ENCODE results near the gene LAYN.

Gene LAYN

DNA sequence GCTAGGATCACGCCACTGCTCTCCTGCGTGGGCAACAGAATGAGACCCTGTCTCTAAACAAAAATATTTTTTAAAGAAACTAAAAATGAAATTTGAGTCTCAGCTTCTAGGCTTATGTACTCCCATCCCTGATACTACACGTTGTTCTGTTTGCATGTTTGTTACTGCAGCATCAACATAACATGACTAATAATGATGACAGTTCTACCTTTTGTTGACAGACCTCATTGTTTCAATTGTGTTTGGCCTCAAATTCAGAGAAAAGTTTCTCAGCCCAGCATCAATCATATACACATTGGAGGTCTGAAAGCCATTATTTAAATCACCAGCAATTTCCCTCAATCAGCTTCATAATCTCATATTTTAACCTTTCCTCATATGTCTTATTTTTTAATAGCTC lies 20.8 kb downstream of the LAYN start:
- no peak for TF ChIP-seq ZNF565 (CRISPR knock-in tag; conservative IDR thresholded peaks at IDR 0.05; ENCODE audit: low read depth)
- TF ChIP-seq ZFP3 (CRISPR knock-in tag; IDR thresholded peaks at IDR 0.05), result no peak
- no peak for TF ChIP-seq TOX (CRISPR knock-in tag; IDR thresholded peaks at IDR 0.05; ENCODE audit: borderline replicate concordance)
- TF ChIP-seq, protein P1, sequence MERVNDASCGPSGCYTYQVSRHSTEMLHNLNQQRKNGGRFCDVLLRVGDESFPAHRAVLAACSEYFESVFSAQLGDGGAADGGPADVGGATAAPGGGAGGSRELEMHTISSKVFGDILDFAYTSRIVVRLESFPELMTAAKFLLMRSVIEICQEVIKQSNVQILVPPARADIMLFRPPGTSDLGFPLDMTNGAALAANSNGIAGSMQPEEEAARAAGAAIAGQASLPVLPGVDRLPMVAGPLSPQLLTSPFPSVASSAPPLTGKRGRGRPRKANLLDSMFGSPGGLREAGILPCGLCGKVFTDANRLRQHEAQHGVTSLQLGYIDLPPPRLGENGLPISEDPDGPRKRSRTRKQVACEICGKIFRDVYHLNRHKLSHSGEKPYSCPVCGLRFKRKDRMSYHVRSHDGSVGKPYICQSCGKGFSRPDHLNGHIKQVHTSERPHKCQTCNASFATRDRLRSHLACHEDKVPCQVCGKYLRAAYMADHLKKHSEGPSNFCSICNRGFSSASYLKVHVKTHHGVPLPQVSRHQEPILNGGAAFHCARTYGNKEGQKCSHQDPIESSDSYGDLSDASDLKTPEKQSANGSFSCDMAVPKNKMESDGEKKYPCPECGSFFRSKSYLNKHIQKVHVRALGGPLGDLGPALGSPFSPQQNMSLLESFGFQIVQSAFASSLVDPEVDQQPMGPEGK (CRISPR knock-in tag; IDR thresholded peaks at IDR 0.05; ENCODE audit: borderline replicate concordance), result no peak
- no peak for TF ChIP-seq BACH2 (CRISPR knock-in tag; IDR thresholded peaks at IDR 0.05; ENCODE audit: borderline replicate concordance)
- no peak for TF ChIP-seq GLIS3 (CRISPR knock-in tag; IDR thresholded peaks at IDR 0.05)
- TF ChIP-seq CREB5 (CRISPR knock-in tag; IDR thresholded peaks at IDR 0.05; ENCODE audit: low read depth), result no peak
- no peak for TF ChIP-seq POU6F1 (CRISPR knock-in tag; IDR thresholded peaks at IDR 0.05; ENCODE audit: borderline replicate concordance, low read depth)
- TF ChIP-seq SNAI2 (CRISPR knock-in tag; IDR thresholded peaks at IDR 0.05), result no peak
- TF ChIP-seq ISL1 (CRISPR knock-in tag; IDR thresholded peaks at IDR 0.05), result no peak
- TF ChIP-seq ARNTL (CRISPR knock-in tag; IDR thresholded peaks at IDR 0.05; ENCODE audit: borderline replicate concordance, low read depth), result no peak
- TF ChIP-seq, protein P2, sequence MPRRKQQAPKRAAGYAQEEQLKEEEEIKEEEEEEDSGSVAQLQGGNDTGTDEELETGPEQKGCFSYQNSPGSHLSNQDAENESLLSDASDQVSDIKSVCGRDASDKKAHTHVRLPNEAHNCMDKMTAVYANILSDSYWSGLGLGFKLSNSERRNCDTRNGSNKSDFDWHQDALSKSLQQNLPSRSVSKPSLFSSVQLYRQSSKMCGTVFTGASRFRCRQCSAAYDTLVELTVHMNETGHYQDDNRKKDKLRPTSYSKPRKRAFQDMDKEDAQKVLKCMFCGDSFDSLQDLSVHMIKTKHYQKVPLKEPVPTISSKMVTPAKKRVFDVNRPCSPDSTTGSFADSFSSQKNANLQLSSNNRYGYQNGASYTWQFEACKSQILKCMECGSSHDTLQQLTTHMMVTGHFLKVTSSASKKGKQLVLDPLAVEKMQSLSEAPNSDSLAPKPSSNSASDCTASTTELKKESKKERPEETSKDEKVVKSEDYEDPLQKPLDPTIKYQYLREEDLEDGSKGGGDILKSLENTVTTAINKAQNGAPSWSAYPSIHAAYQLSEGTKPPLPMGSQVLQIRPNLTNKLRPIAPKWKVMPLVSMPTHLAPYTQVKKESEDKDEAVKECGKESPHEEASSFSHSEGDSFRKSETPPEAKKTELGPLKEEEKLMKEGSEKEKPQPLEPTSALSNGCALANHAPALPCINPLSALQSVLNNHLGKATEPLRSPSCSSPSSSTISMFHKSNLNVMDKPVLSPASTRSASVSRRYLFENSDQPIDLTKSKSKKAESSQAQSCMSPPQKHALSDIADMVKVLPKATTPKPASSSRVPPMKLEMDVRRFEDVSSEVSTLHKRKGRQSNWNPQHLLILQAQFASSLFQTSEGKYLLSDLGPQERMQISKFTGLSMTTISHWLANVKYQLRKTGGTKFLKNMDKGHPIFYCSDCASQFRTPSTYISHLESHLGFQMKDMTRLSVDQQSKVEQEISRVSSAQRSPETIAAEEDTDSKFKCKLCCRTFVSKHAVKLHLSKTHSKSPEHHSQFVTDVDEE (CRISPR knock-in tag; IDR thresholded peaks at IDR 0.05), result no peak
- TF ChIP-seq, protein P3, sequence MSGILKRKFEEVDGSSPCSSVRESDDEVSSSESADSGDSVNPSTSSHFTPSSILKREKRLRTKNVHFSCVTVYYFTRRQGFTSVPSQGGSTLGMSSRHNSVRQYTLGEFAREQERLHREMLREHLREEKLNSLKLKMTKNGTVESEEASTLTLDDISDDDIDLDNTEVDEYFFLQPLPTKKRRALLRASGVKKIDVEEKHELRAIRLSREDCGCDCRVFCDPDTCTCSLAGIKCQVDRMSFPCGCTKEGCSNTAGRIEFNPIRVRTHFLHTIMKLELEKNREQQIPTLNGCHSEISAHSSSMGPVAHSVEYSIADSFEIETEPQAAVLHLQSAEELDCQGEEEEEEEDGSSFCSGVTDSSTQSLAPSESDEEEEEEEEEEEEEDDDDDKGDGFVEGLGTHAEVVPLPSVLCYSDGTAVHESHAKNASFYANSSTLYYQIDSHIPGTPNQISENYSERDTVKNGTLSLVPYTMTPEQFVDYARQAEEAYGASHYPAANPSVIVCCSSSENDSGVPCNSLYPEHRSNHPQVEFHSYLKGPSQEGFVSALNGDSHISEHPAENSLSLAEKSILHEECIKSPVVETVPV (CRISPR knock-in tag; IDR thresholded peaks at IDR 0.05), result no peak
- TF ChIP-seq RARB (CRISPR knock-in tag; IDR thresholded peaks at IDR 0.05), result no peak
- no peak for TF ChIP-seq ZNF8 (CRISPR knock-in tag; IDR thresholded peaks at IDR 0.05)
- no peak for TF ChIP-seq ZFP30 (CRISPR knock-in tag; IDR thresholded peaks at IDR 0.05)
- no peak for TF ChIP-seq CSDC2 (CRISPR knock-in tag; IDR thresholded peaks at IDR 0.05)
- ATAC-seq, result no peak

GRCh38 chr11:111561791-111562325 lies 21.3 kb downstream of the LAYN start:
- ATAC-seq, result peak; percentile 36
- 0 out of 2 replicates have a peak, but pooled peaks have one; percentile 53 for TF ChIP-seq ZFP3 (CRISPR knock-in tag; IDR thresholded peaks at IDR 0.05)
- no peak for TF ChIP-seq SNAI2 (CRISPR knock-in tag; IDR thresholded peaks at IDR 0.05)
- no peak for TF ChIP-seq GLIS3 (CRISPR knock-in tag; IDR thresholded peaks at IDR 0.05)
- TF ChIP-seq ARNTL (CRISPR knock-in tag; IDR thresholded peaks at IDR 0.05; ENCODE audit: borderline replicate concordance, low read depth), result no peak
- no peak for TF ChIP-seq ZC3H10 (CRISPR knock-in tag; IDR thresholded peaks at IDR 0.05)
- no peak for TF ChIP-seq ZNF70 (CRISPR knock-in tag; IDR thresholded peaks at IDR 0.05)
- peak; percentile 66 for TF ChIP-seq ISL1 (CRISPR knock-in tag; IDR thresholded peaks at IDR 0.05)

GRCh38 chr11:111562692-111563389 lies 22.3 kb downstream of the LAYN start:
- TF ChIP-seq PPARA (CRISPR knock-in tag; IDR thresholded peaks at IDR 0.05; ENCODE audit: borderline replicate concordance) (no peak), ESRRG (CRISPR knock-in tag; IDR thresholded peaks at IDR 0.05) (no peak), RARB (CRISPR knock-in tag; IDR thresholded peaks at IDR 0.05) (no peak), ZFP3 (CRISPR knock-in tag; IDR thresholded peaks at IDR 0.05) (no peak), ZNF8 (CRISPR knock-in tag; IDR thresholded peaks at IDR 0.05) (no peak), CREB5 (CRISPR knock-in tag; IDR thresholded peaks at IDR 0.05; ENCODE audit: low read depth) (no peak), ISL1 (CRISPR knock-in tag; IDR thresholded peaks at IDR 0.05) (no peak), ZNF70 (CRISPR knock-in tag; IDR thresholded peaks at IDR 0.05) (no peak), CSDC2 (CRISPR knock-in tag; IDR thresholded peaks at IDR 0.05) (no peak), ZC3H10 (CRISPR knock-in tag; IDR thresholded peaks at IDR 0.05) (no peak), SNAI2 (CRISPR knock-in tag; IDR thresholded peaks at IDR 0.05) (no peak)
- ATAC-seq, result no peak
